ENCODE results near the gene KRT7.

KRT7 gene

GRCh38 chr12:52232674-52233461 lies at the start of gene KRT7:
KRT7 (plus strand) TSS chr12:52233243; CDS start chr12:52233297, 54 bp downstream.
- DNase-seq: no peak

GRCh38 chr12:52183544-52183910 lies 49.5 kb upstream of the KRT7 start:
- no peak for DNase-seq

DNA sequence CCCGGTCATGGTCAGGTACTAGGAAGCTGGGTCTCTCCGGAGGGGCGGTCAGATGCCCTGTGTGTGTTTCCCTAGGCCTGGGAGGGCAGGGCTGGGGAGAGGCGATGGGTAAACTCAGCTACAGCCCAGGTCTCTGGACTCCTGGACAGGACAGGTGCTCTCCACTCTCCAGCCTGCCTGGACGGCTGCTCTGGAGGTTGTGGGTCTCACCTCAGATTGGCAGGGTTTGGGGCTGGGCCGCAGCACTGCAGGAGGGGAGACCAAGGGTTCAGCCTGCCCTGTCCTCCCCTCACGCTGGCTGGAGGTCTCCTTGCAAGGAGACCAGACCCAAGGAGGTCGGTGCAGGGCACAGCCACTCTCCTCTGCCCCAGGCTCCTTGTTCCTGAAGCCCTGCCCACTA lies 49.1 kb upstream of the KRT7 start:
- DNase-seq: no peak

DNA sequence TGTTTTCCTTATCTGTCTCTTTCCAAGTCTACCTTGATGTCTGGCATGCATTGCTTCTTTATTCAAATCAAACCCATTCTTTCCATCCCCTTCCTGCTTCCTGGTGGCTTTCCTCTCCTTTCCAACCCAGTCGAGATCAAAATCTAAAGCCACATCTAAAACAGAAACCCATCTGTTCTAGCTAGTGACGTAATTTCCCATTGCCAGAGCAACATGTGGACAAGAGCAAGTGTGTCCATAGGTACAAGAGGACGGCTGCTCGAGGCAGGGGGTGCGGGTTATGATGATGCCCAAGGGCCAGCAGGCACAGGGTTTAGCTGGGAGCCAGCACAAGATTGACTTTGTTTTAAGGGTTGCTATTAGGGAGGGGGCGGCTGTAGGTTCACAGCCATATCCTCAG lies 48.2 kb upstream of the KRT7 start:
- no peak for DNase-seq

- DNase-seq: no peak
These were observed 47.6 kb upstream of the KRT7 start for GRCh38 chr12:52185400-52185967.

GRCh38 chr12:52186118-52186840 lies 46.8 kb upstream of the KRT7 start:
- DNase-seq: no peak

- no peak for DNase-seq
These were observed 45.8 kb upstream of the KRT7 start for GRCh38 chr12:52187206-52187605.

GRCh38 chr12:52187640-52188039 lies 45.4 kb upstream of the KRT7 start:
- DNase-seq: no peak

DNA sequence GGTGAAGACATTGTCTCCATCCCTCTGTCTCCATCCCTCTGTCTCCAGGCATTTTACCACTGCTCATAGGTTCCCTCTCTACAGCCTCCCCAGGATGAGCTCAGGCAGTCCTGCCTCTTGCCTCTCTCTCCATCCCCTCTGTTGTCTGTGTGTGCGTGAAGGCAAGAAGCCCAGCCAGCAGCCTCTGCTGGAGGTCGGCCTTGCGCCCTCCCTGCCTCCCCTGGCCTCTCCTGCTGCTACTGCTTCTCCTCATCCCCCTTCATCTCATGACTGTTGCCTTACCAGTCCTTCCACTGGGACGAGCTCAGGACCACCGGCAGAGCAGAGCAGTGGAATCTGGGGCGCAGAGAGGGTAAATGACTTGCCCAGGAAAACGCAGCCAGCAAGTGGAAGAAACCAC lies 44.4 kb upstream of the KRT7 start:
- DNase-seq: no peak

DNA sequence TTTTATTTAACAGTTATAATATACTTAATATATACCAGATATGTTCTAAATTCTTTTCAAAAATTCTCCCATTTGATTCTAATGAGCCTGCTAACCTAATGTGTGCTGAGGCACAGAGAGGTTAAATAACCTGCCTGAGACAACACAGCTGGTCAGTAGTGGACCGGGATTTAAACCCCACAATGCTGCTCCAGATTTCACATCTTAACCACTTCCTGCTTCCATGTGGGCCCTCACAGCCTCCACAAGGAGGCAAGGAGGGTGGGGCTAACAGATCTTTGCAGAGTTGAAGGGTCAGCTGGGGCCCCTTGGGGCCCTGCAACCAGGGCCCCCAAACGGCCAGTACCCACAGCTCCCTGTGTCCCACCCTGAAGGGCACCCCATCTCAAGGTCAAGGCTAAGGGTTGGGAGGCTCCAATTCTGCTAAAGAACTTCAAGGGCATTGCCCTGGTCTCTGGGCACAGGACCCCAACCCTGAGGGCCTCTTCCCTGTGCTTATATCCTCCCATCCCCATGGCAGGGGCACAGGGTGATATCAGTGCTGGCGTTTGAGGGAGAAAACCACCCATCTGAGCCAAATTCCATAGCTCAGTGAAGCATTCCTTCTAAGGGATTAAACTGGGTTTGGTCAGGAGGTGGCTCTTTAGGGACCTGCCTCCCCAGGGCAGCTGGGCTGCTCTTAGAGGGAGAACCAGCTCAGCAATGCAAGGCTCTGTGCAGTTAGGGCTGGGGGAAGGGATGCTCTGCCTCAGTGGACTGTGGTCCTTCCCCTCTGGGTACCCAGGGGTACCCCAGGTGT lies 43.5 kb upstream of the KRT7 start:
- no peak for DNase-seq

DNA sequence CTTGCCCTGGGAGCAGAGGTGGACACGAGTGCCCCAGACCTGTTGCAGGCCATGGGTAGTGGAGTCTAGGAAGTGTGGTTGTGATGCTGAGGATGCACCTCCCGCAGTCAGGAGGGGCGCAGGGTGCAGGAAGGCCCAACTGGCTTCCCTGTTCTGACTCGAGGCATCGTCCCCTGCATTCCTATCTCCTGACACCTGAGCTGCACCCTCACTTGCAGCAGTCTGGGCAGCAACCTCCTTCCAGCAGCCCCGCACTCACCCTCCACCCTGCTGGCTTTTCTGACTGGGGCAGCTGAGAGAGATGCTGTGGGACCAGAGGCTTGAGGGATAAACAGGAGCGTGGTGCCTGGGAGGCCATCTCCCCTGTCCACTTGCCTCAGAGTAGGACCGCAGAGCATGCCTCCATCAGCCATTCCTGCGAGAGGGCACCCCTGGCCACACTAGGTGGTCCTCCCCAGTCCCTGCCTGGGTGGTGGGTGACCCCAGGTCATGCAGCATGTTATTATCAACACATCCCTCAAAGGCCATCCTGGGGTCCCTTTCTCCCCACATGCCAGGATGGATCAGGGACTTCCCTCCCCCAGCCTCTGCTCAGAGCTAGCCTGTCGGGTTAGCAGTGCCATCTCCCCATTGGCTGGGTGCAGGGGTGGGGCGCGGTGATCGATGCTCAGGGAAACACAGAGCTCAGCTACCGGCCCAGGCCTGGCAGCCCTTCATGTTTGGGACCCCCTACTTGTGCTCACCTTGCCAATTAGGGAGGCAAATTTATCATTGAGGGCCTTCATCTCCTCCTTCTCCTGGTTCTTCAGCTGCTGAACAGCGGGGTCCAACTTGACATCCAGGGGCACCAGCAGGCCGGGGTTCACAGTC lies 41.9 kb upstream of the KRT7 start:
- DNase-seq: no peak

GRCh38 chr12:52191841-52192791 lies 40.9 kb upstream of the KRT7 start, which contains the start of gene KRT80:
KRT80 (minus strand) TSS chr12:52192014; CDS start chr12:52191902, 112 bp downstream.
- no peak for DNase-seq

- DNase-seq: no peak
These were observed 39.5 kb upstream of the KRT7 start for GRCh38 chr12:52193532-52193931.

DNA sequence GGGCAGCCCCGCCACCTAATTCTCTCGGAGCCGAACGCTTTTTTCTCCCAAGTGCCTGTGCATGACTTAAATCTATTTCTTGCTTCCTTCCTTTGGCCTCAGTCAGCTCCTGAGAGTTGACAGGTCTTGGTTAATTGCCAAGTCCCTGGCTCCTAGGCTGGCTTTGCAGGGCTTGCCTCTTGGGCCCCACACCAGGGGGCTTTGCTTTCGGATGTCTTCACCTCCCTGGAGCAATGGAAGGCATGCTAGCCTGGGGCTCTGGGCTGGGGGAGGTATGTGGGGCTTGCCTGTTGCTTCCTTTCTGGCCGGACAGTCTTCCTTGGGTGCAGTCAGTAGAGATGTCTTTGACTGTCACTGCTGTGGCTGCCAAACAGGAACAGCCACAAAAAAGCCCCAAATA lies 39.1 kb upstream of the KRT7 start:
- no peak for DNase-seq

DNA sequence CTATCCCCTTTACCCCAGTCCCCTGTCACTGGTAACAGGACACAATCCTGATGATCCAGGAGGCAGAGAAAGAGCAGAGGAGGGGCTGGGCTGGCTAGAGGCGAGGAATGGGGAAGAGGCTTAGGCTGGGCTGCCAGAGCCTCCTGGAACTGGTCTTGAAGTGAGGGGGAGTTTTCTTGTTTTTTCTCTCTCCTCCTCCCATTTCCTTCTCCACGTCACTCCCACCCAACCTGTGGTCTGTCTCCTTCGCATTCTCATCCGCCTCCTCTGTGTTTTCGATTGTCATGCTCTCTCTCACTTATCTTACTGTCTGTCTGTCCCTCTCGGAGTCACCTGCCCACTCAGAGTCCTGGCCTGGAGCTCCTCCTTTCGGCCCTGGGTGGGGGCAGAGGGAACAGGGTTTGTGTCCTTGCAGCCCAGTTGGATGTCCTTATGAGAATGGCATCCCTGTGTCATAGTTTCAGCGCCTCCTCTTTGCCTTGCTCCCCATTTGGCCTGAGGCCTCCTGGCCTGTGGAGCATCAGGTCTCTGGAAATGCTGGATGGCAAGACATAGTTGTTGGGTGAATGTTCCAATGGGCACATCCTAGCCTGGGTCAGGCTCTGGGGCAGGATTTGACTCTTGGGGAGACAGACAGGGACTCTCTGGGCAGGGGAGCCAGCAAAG lies 37.8 kb upstream of the KRT7 start:
- DNase-seq: no peak

DNA sequence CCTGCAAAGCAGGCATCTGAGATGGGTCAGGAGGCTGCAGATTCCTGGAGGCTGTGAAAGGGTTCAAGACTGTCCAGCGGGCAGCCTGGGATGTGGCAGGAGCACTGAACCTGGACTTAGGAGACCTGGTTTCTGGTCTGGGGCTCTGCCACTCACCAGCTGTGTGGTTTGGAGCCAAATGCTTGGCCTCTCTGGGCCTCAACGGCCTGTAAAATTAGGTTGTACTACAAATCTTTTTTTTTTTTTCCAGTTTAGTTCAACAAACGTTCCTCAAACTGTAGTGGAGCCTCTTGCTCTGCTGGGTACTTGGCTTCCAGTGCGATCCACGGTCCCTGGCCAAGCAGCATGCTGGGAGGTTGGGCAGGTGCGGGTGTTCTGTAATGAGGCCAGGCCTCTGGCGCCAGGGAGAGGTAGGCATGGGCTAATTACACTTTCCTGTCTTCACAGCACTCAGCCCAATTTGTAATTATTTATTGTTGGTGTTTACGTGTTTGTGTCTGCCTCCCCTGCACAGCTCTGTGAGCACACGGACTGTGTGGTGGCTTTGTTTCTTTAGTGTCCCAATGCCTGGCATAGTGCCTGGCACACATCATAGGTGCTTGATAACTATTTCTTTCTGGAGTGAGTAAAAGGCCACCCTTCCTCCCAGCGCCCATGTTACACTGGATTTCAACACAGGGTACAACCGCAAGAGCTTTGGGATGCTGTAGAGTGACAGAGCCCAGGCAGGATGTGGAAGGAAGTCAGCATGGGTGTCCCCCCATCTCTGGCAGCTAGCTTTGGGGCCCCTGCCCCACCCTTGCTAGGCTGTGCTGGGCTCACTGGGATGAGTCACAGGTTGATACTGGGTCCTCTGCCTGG lies 35.4 kb upstream of the KRT7 start:
- DNase-seq: no peak

- DNase-seq: no peak
These were observed 34.4 kb upstream of the KRT7 start for GRCh38 chr12:52198454-52199215.

- no peak for DNase-seq
These were observed 33.6 kb upstream of the KRT7 start for GRCh38 chr12:52199294-52199919.
